Hematopoietic multipotent progenitor cell treated with erythropoietin and hydrocortisone succinate and interleukin-3 and kit ligand, for 6 days (in vitro differentiated cells): ENCODE results near the gene TXNRD1.
"Not testable (repeated sequence)": the region's sequence is repeated elsewhere in the genome, so short reads cannot be mapped to it uniquely, and the experiment has no call there.

ENCODE experiments used
- DNase-seq: peaks from one replicate; pipeline ENCODE4 v3.0.0-alpha.2; 2015

Gene TXNRD1

DNA sequence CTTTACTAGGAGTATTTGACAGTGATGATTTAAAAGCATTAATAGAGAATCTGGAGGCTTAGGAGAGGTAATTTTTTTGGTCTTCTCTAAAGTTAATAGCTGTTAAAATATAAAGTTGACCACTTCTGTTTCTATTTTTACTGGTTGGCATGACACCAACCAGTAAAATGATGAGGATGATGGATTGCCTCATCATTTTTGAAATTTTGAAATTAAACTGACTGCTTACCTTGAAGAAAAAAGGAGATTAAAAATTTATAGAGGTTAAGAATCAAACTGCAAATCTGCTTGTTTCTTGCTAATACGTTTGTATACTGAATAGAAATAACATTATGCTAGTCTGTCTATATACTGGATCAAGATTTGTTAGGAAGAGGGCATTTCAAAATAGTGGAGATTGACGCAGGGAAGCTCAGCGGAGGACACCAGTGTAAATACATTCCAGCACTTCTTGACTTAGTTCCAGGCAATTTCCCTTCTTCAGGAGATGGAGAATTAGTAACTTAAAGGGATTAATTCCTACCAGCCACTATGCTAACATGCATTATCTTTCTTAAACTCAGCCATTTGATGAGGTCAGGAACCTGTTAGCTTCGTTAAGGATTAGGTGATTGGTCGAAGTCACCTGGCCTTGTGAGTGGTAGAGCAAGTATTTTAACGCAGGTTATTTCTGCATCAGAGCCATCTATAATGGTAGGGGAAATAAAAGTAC is 91.5 kb downstream of the TXNRD1 start:
- DNase-seq, result no peak

DNA sequence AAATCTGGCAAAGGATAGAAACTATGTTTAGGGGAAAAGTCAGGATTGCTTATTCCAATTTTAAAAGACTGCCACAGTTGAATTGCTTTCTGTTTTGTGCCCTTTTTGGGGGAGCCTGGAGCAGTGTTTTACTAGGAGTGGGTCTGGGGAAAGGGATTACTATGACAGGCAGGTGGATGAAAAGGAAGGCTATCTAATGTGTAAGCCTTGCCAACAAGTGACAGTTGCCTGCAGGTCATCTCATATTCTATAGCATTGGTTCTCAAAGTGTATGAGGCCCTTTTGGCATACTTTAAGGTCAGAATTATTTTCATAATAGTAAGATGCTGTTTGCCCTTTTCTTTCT is 92.0 kb downstream of the TXNRD1 start:
- no peak for DNase-seq

DNA sequence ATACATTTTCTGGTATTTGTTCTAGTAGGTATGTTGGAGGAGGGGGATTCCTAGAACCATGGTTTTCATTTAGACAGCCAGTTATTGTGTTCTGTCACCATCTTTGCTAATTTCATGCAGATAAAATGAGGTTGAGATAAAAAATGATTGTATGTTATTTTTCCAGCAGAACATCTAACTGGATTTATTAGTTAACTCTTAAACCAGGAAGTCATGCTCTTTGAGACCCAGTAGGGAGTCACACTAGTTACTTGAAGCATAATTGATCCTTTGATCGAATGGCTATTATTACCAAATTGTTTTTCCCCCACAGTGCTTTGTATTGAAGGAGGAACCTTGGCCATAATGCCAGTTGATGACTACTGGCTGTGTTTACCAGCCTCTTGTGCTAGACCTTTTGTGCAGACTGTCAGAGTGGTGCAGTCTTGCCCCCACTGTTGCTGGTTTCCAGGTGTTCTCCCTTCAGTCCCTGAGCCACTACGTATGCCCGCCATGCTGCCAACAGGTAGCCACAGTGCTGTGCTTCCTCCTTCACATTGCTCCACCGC is 93.9 kb downstream of the TXNRD1 start:
- no peak for DNase-seq

DNA sequence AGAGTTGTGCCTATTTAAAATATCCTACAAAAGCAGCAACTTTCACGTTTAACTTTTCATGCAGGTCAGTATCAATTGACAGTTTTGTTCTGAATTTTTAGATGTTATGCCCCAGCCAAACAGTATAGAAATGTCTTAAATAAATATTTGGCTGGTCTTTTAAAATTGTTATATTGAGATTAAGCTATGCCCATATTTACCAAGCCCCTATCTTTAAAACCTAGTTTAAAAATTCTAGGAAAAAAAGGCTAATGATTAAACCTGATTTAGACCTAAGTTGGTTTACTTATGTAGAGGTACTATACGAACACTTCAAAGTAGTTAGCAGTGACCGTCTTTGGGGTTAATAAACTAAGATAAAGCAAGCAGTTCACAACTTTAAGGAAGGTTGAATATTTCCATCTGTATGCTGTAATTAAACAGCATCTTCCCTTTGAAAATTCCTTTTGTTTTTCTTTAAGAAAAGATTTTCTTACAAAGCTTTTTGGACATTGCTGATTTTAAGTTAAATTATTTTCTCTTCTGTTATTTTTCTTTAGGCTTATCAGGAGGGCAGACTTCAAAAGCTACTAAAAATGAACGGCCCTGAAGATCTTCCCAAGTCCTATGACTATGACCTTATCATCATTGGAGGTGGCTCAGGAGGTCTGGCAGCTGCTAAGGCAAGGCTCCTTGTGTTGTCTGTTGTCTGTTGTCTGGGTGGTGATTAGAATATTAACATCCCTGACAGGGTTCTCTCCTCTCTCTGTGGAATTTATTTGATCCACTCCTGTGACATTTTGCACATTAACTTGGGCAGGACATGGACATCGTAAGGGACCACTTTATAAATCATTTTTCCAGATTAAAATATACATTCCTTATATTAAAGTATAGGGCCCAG is 95.4 kb downstream of the TXNRD1 start:
- peak; percentile 54 for DNase-seq

DNA sequence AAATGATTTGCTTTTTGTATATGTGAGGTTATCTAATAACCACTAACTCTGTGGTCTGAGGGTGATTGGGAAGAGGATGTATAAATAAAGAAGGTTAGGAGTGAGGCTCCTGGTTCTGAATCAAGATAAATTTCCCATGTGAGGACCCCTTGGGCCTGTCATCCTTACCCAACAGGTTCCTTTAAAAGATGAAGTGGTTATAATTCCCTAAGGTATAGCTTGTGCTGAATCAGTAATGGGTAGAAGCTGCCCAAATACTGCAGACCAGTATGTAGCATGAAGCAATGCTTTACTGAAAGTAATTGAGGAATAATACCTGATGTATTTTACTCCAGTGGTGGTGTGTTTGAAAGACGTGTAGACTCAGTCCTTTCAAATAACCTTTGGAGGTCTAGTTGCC is 96.6 kb downstream of the TXNRD1 start:
- no peak for DNase-seq

DNA sequence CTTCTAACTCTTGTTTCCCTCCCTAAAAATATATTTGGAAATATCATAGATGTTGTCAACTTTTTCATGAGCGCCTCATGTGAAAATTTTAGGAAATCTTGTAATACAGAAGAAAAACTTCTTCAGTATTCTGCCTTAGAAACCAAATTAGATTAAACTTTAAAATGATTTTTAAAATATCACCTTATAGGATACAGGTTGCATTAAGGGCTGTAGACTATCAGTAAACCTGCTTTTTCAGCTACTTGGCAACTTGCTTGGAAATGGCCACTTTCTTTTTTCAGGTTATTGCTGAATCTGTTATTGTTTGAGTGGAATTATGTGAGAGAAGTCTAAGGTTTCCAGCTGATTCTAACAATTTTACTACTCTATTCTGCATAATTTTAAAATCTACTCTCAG is 97.1 kb downstream of the TXNRD1 start:
- no peak for DNase-seq

DNA sequence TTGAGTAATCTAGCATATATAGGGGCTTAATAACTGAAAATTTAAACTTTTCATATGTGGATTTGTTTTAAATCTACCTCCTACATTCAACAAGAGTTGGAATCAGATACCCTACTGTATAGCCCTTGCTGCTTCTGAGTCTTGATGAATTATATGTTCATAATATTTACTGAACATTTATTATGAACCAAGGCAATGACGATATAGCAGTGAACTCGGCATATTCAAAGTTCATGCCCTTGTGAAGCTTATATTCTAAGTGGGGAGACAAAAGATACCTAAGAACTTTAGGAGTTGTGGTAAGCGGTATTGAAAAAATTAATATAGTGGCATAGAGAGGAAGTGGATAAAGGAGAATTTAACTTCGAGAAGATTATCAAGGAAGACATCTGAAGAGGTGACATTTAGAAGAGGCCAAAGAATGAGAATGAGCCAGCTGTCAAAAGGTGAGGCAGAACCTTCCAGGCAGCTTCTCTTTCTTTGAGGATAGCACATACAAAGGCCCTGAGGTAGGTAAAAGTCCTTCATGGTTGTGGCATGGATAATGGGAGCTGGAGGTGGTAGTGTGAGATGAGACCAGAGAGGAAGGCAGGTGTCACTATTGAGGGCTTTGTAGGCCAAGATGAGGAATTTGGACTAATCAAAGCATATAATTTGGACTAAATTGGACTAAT is 98.1 kb downstream of the TXNRD1 start:
- DNase-seq, result no peak

DNA sequence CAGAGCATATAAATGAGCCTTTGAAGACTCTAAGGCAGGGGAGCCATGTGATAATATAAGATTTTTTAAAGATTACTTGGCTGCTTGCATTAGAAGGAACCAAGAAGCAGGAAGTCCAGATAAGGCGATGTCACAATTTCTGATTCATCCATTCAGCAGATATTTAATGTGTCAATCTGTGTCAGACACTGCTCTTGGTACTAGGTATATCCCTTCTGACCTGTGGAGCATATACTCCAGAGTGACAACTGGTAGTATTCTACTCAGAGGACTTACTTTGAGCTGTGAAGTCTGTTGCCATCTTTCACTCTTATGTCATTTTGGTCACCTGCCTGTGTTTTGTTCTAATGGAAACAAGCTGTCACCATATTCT is 98.6 kb downstream of the TXNRD1 start:
- DNase-seq, result peak; percentile 51

DNA sequence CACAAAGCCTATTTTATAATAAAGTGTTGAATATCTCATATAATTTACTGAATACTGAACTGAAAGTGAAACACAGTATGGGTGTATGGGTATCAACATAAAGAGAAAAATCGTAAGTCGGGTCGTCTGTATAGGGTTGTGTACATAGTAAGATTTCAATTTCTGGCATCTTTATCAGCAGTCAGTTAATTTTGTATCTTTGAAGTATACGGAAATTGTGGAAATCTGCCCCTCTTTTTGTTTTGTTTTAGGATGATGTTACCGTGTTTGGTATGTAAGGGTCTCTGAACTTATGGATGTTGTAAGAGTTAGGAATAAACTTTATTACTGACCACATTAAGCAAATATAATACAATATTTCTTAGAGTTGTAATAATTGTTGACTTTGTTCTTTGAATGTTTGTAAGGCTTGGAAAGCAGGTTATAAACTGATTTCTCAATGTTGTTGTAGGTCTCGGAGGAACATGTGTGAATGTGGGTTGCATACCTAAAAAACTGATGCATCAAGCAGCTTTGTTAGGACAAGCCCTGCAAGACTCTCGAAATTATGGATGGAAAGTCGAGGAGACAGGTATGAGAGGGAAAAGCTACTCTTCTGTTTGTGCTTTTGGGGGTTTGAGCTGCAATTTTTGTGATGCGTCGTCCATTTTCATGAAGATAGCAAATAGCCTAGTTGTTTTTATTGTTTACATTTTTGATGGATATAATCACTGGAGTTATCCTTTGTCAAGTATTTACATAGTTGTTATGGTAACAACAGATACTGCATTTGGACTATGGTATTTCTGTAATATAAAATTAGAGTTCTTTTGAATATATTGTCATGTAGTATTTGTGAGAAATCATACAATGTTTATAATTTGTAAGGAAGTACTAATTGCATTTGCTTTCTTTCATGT is 100.0 kb downstream of the TXNRD1 start:
- DNase-seq, result no peak

DNA sequence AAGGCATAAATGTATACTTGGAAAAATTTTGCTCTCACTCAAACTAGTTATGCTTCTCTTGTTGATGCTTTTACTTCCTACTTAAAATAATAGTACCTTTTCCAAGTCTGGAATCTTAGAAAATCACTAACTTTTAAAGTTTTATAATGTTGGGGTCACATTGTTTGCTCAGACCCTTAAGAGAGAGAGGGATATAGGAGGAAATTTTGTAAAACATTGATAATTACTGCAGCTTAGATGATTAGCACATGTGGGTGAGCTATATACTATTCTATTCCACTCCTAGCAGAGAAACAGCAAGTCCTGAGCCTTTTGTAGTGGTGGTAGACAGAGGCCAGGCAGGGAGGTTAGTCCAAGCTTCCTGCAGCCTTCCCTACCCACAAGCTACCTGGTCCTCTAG is 101.4 kb downstream of the TXNRD1 start:
- no peak for DNase-seq

DNA sequence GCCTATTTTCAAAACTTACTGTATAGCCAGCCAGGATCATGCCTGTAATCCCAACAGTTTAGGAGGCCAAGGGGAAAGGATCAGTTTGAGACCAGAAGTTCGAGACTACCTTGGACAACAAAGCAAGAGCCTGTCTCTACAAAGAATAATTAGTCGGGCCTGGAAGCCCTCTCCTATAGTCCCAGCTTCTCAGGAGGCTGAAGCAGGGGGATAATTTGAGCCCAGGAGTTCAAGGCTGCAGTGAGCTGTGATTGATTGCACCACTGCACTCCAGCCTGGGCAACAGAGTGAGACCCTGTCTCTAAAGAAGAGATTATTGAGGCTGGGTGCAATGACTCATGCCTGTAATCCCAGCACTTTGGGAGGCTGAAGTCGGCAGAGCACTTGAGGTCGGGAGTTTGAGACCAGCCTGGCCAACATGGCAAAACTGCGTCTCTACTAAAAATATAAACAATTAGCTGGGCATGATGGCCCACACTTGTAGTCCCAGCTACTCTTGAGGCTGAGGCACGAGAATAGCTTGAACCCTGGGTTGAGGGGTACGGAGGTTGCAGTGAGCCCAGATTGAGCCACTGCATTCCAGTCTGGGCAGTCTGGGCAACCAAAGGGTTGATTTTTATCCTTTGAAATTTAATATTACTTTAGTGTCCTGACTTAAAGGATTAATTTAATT is 102.1 kb downstream of the TXNRD1 start:
- DNase-seq, result no peak

DNA sequence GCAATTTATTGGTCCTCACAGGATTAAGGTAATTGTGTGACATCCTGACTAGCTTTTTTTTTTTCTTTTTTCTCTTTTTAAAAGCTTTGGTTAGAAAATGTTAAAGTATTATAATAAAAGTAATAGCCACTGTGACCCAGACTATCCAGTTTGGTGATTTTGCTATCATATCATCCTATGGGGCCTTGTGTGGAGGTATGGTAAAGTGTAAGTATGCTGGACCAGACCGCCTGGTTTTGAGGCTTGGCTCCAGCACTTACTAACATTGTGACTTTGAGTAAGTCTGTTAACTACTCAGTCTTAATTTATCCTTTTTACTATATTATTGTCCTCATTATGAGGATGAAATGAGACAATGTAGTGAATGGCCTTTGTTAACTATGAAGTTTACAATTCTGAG is 103.4 kb downstream of the TXNRD1 start:
- DNase-seq, result no peak

DNA sequence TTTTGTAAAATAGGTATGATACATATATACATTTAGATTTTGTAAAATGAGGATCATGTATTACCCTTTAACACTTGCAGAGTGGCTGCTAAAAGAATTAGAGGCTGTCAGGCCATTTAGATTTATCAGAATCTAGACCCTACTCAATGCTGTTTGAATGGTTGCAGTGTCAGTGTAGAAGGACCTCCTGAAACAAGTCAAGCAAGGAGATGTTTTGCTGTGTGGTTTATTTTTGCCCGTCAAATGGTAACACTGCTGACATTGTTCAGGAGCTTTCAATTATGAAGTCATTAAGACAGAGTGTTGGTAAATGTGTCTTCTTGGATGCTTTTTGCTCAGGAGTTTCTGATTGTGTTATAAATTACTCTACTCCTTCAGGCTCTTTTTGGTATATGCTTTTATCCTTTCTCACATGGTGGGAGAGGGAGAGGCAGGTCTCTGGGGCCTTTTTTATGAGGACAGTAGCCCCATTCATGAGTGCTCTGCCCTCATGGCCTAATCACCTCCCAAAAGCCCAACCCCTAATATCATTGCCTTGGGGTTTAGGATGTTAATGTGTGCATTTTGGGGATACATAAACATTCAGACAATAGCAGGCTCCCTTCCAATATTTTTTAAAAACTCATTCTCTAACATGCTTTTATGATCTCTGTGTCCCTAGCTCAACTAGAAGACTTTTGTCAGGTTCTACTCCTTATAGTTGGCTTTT is 104.5 kb downstream of the TXNRD1 start:
- DNase-seq, result no peak

DNA sequence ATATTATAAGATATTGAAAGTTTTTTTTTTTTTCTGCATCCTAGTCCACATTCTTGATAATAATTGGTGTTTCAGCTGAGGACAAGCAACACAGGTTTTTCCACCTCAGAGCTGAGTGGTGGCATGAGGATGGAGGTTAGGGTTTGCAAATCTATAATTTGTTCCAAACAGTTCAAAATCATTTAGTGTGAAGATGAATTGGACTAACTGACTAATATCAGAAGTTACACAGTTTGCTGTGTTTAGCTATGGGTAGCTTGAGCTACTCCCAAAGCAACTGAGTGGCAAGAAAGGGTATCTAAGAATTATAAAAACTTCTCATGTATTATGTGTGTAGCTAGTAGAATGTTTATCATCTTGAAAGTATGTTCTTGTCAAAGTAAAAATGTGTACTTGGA is 105.0 kb downstream of the TXNRD1 start:
- no peak for DNase-seq

DNA sequence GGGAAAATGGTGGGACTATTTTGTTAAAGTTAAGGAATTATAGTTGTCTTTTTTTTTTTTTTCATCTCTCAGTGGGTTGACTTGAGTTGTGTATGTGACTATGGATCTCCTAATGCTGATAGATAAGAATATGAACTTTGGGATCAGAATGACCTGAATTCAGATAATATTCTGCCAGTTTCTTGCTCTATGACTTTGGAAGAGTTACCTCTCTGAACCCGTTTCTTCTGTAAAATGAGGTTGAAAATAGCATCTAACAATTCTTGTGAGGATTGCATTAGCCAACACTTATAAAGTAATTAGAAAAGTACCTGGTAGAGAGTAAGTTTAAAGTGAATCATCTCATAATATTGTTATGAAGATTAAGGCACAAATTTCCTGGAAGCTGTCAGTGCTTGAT is 106.4 kb downstream of the TXNRD1 start:
- no peak for DNase-seq

DNA sequence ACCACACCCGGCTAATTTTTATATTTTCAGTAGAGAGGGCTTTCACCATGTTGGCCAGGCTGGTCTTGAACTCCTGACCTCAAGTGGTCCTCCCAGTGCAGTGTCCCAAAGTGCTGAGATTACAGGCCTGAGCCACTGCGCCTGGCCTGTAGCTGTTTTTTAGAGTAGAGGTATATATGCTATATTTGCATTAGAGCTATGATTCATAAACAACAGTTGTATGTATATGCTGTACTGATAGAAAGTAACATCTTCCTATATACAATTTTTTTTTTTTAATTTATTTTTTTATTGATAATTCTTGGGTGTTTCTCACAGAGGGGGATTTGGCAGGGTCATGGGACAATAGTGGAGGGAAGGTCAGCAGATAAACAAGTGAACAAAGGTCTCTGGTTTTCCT is 107.0 kb downstream of the TXNRD1 start:
- not testable (repeated sequence) for DNase-seq

DNA sequence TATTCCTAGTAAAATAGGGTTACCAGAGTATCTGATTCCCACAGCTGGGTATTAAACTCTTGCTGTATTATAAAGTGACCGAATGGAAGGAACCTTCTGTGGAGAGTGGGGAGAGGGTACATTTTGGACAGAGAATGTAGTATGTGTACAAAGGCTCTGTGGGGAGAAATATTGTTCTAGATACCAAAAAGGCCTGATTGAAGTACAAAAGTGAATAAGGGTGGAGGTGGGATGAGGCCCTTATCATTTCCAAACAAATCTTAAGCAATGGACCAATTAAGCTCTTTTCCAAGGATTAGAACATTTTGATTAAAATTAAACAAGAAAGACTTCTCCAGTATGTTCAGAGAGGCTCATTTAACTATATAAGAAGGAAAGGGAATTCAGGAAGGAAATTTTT is 108.3 kb downstream of the TXNRD1 start:
- no peak for DNase-seq

DNA sequence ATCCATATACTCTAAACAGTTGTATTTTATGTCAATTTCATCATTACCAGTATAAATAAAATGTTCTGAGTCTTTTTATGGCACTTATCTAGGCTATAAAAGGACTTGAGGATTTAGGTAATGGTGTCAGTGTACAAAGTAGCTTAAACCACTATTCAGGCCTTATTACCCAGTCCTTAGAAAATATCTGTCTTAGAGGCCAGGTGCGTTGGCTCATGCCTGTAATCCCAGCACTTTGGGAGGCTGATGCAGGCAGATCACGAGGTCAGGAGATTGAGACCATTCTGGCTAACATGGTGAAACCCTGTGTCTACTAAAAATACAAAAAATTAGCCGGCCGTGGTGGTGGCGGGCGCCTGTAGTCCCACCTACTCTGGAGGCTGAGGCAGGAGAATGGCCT is 112.7 kb downstream of the TXNRD1 start:
- DNase-seq, result not testable (repeated sequence)

DNA sequence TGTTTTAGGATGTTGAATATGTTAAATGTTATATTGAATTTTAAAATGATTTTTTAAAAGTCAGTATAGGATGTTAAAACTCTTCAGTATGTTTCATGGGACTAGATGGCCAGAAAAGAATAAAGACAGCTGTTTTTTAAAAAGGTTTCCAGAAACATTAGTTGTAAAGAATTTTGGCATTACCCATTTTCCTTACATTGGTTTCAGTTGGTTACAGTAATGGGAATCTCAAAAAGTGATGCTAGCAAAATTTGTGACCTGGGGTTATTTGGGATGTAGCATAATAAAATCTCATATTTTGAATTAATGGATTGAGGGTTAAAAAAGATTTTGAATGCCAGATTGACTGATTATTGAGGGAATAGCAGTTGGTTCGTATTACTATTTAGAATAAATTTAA is 113.2 kb downstream of the TXNRD1 start:
- no peak for DNase-seq

DNA sequence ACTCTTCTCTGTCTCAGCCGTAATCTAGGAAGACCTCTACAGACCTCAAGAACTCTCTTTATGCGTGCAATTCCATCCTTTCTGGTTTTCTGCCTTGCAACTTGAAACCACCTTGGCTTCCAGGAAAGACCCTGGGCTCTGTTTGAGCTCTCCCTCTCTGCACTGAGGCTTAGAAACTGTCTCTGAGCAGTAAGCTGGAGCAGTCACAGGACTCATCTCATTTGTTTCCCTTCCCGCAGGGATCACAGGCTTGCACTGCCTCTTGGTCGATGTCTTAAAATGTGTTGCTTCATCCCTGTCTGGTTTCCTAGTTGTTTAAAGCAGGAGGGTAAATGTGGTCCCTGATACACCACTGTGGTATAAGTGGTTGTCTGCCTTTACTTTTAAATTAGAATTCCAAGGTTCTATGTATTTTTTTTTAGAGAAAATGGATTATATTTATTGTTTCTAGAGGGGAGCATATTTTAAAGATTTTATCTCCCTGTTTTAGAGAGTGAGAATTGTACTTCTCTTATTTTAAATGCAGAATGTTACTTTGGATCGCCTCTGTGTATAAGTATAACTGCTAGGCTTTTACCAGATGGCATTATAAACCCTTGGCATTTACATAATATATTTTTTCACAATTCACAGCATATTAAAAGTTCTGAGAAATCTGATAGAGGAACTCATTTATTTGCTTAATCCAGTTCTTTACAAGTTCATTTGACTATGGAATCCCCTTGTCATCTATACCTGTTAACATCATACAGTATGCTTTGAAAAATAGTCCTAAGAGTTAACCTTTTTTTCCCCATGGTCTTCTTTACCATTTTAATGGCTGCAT is 114.3 kb downstream of the TXNRD1 start:
- no peak for DNase-seq
